Large intestine (tissue), 3 donors: ENCODE data around the gene PICALM. TPM values are rescaled to one million over a fixed set of nuclear protein-coding genes. Genes with fewer than 3 reads are reported as not detected.
"Not testable (repeated sequence)": the region's sequence is repeated elsewhere in the genome, so short reads cannot be mapped to it uniquely, and the experiment has no call there.

ENCODE experiments used
- DNase-seq, 2 donors: peaks; one replicate each; pipeline versions ENCODE4 v3.0.0 to v3.0.0-alpha.2; 2013
- H3K27ac ChIP-seq: one replicate; pipeline ENCODE4 v1.5.1; 2013; ENCODE audit warnings: low read length
- H3K27me3 ChIP-seq: 2 replicates; pipeline ENCODE4 v1.6.1; 2013; ENCODE audit warnings: low read length; ENCODE audit not compliant: control insufficient read depth, insufficient read depth
- H3K36me3 ChIP-seq: 2 replicates; pipeline ENCODE4 v1.6.1; 2013; ENCODE audit warnings: low read length; ENCODE audit not compliant: control insufficient read depth, insufficient read depth
- H3K4me1 ChIP-seq: one replicate; pipeline ENCODE4 v1.6.1; 2013; ENCODE audit warnings: low read length; ENCODE audit not compliant: control insufficient read depth, insufficient read depth
- H3K4me3 ChIP-seq: one replicate; pipeline ENCODE4 v1.5.1; 2013; ENCODE audit warnings: low read length
- H3K9me3 ChIP-seq: one replicate; pipeline ENCODE4 v1.6.1; 2013; ENCODE audit warnings: mild to moderate bottlenecking, low read depth, low read length, moderate library complexity; ENCODE audit not compliant: control insufficient read depth
- WGBS: methylation state at CpG from one replicate; pipeline ENCODE4 v1.1.5; 2013; ENCODE audit warnings: low lambda C conversion rate; ENCODE audit not compliant: insufficient coverage; 5-methylcytosine and 5-hydroxymethylcytosine counted together
- polyA plus RNA-seq: library from polyadenylated mRNA; unstranded; fragments of 120-200 nt; gene quantifications from one replicate; pipeline ENCODE4 v1.2.1, GENCODE V29; 2013

The PICALM gene
- polyA plus RNA-seq, 1 donor = 177 TPM

DNA sequence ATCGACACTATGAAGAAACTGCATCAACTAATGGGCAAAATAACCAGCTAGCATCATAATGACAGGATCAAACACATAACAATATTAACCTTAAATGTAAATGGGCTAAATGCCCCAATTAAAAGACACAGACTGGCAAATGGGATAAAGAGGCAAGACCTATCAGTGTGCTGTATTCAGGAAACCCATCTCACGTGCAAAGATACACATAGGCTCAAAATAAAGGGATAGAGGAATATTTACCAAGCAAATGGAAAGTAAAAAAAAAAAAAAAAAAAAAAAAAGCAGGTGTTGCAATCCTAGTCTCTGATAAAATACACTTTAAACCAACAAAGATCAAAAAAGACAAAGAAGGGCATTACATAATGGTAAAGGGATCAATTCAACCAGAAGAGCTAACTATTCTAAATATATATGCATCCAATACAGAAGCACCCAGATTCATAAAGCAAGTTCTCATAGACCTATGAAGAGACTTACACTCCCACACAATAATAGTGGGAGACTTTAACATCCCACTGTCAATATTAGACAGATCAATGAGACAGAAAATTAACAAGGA, 142.2 kb downstream of the PICALM start:
- H3K27me3 ChIP-seq, DNase-seq, H3K27ac ChIP-seq, H3K4me3 ChIP-seq, H3K36me3 ChIP-seq, H3K4me1 ChIP-seq, H3K9me3 ChIP-seq: not testable (repeated sequence)
- 67% methylated on average over 1 of the region's 2 CpGs for WGBS

DNA sequence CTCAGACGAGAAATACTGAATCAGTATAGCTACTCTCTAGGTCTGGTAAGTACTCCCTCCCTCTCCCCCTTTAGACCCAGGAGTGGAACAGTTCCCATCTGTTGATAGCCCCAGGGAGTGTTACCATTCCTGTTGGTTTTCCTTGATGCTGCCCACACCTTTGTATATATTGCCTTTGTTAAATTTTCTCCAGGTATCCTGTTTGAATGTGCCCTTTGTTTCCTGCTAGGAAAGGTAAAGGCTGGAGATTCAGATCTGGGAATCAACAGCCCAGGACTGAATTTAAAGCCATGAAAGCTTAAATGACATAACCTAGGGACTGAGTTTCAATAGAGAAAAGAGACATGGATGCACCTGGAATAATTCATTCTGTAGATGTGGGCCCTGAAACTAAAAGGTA, 145.4 kb downstream of the PICALM start:
- no CpG with 5 or more reads among the region's 1 CpG for WGBS
- H3K27ac ChIP-seq = no peak overlapping the region
- H3K4me1 ChIP-seq = no peaks in the 10 kb centered on the region
- no peak overlapping the region for H3K4me3 ChIP-seq
- H3K27me3 ChIP-seq = no peaks in the 10 kb centered on the region
- H3K9me3 ChIP-seq = no peaks in the 10 kb centered on the region
- H3K36me3 ChIP-seq = no peaks in the 10 kb centered on the region
- DNase-seq = no peak

DNA sequence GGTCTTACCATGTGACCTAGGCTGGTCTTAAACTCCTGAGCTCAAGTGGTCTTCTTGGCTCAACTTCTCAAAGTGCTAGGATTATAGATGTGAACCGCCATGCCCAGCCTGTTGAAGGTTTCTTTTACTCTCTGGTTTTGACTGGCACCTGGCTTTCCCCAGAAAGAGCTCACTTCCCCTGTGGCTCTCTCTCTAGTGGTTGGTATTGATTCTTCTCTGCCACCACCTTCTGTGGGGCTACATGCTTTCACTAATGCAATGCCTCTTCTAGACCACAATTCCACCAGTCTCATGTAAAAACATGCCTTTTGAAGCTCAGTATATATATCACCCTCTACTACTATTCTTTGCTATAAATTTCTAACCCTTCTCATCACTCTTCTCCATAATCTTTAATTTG, 146.5 kb downstream of the PICALM start:
- Histone ChIP-seq H3K27me3 (no peaks in the 10 kb centered on the region), H3K4me3 (no peak overlapping the region), H3K36me3 (no peaks in the 10 kb centered on the region), H3K27ac (no peak overlapping the region), H3K4me1 (no peaks in the 10 kb centered on the region), H3K9me3 (no peaks in the 10 kb centered on the region)
- no CpG with 5 or more reads among the region's 1 CpG for WGBS
- DNase-seq = no peak

DNA sequence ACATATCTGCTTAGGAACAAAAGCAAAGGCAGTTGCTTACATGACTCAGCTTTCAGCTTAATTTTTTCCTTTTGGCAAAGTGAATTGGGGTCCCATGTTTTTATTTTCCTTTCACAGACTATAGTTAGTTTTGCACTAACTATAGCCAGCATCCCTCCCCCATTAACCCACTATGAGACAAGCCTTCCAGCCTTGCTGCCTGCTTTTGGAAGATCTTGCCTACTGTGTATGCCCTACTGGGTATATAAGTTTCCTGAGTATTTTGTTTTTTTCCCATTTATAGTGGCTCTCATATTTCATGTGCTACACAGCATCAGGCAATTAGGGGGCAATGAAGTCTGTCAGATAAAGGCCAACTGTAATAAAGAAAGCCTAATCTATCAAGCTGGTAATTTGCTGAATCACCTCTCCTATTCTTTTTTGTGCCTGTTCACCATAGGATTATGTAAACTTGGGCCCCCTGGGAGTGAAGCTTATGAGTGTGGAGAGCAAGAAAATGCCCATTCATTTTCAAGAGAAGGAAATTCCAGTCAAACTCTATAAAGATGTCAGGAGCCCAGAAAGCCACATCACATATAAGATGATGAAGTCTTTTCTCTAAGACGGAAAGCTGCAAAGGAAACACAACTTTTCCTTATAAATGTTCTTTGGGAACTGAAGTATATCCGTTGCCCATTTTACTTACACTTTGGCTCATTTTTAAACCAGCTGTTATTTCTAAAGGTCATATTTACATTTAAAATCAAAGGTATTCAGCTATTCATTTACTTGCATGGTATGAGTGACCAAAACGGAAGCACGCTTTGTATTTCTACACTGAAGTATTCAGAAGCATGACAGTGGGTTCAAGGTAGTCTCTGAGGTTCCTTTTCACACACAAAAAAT, 149.7 kb downstream of the PICALM start:
- no peak for DNase-seq
- WGBS = 60% methylated on average over 1 of the region's 4 CpGs
- Histone ChIP-seq H3K4me1 (no peaks in the 10 kb centered on the region), H3K9me3 (no peaks in the 10 kb centered on the region), H3K27me3 (no peaks in the 10 kb centered on the region), H3K4me3 (no peak overlapping the region), H3K27ac (no peak overlapping the region), H3K36me3 (no peaks in the 10 kb centered on the region)

DNA sequence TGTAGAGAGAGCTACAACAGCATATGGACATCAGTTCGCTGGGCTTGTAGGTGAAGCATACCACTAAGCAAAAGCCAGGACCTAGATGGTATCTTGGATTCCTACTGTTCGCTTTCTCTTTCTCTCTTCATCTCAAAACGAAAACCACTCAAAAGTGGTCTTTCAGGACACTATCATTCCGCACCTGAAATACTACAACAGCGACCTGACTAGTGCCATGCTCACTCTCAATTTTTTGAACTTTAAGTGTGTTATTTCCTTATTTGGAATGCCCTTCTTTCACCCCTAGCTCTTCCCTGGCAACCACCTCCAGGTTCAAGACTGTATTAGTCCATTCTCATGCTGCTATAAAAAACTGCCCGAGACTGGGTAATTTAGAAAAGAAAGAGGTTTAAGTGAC, 154.5 kb downstream of the PICALM start:
- DNase-seq = no peak
- no peaks in the 10 kb centered on the region for H3K4me1 ChIP-seq
- no peaks in the 10 kb centered on the region for H3K27me3 ChIP-seq
- H3K36me3 ChIP-seq = no peaks in the 10 kb centered on the region
- H3K9me3 ChIP-seq = no peaks in the 10 kb centered on the region
- 81% methylated on average over 3 of the region's 6 CpGs for whole genome bisulfite sequencing
- H3K4me3 ChIP-seq = no peak overlapping the region
- no peak overlapping the region for H3K27ac ChIP-seq

DNA sequence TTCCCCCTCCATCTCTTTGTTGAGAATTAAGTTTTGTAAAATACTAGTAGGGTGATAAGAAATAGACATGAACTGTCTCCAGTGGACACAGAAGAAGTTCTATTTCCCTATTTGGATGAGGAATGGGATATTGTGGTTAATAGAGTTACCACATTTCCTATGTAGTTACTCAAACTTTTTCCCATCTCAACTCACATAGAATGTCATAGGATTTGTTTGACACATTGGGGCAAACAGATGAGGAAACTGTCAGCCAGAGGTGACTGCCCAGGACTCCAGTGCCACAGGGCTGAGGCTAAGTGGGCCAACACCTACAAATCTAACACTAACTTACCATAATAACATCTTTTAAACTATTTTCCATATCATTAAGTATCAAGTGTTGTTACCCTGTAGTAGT, 155.4 kb downstream of the PICALM start:
- Histone ChIP-seq H3K9me3 (no peaks in the 10 kb centered on the region), H3K27ac (no peak overlapping the region), H3K4me3 (no peak overlapping the region), H3K36me3 (no peaks in the 10 kb centered on the region), H3K27me3 (no peaks in the 10 kb centered on the region), H3K4me1 (no peaks in the 10 kb centered on the region)
- no peak for DNase-seq

DNA sequence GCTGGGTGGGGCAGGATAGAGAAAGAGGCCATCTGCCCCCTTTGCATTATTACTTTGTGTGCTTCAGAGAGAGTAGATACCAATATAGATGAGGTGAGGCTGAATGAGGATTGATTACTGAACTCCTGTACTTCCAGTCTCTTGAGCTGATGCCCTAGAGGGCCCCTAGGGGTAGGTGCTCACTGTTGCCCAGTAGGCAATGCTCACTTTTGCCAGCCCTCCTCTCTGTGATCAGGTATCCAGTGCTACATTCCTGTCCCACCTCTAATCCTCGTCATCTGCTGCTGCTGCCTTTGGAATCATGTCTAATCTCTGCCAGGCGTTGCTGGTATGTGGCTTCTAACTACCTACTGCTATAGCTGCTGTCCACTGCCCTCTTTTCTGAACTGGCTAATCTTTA, 156.5 kb downstream of the PICALM start:
- no CpG with 5 or more reads among the region's 2 CpGs for WGBS

More for the DNA sequence above, 156.5 kb downstream of the PICALM start:
- no peak for DNase-seq
- H3K4me1 ChIP-seq = no peaks in the 10 kb centered on the region
- no peaks in the 10 kb centered on the region for H3K27me3 ChIP-seq
- H3K9me3 ChIP-seq = no peaks in the 10 kb centered on the region
- no peak overlapping the region for H3K27ac ChIP-seq
- H3K4me3 ChIP-seq = no peak overlapping the region
- no peaks in the 10 kb centered on the region for H3K36me3 ChIP-seq

Other genes with a start within 250 kb of the PICALM start
- 0.04 TPM for gene CCDC83, start 213.7 kb downstream of the PICALM start, polyA plus RNA-seq
- gene EED, start 175.7 kb upstream of the PICALM start, polyA plus RNA-seq = 28.0 TPM
- 36.6 TPM for gene HIKESHI, start 233.2 kb upstream of the PICALM start, polyA plus RNA-seq